HG02885 (cell line): ENCODE measurements around the gene C18orf32.

Source experiments
- ATAC-seq: cut with Tn5 transposase; IDR thresholded peaks from one replicate; pipeline ENCODE4 v1.9.1; 2021; ENCODE audit warnings: mild to moderate bottlenecking; ENCODE audit not compliant: unreplicated experiment, poor library complexity

C18orf32 gene

DNA sequence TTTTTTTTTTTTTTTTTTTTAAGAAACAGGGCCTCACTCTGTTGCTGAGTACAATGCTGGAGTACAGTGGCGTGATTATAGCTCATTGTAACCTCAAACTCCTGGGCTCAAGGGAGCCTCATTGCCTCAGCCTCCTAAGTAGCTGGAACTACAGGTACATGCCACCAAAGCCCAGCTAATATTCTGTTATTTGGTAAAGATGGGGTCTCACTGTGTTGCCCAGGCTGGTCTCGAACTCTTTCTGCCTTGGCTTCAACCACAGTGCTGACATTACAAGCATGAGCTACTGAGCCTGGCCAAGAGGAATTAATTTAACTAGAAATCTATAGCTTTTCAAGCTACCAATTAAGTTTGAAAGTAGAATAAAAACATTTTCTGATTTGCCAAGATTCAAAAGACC, 54.4 kb downstream of the C18orf32 start:
- no peak for ATAC-seq

DNA sequence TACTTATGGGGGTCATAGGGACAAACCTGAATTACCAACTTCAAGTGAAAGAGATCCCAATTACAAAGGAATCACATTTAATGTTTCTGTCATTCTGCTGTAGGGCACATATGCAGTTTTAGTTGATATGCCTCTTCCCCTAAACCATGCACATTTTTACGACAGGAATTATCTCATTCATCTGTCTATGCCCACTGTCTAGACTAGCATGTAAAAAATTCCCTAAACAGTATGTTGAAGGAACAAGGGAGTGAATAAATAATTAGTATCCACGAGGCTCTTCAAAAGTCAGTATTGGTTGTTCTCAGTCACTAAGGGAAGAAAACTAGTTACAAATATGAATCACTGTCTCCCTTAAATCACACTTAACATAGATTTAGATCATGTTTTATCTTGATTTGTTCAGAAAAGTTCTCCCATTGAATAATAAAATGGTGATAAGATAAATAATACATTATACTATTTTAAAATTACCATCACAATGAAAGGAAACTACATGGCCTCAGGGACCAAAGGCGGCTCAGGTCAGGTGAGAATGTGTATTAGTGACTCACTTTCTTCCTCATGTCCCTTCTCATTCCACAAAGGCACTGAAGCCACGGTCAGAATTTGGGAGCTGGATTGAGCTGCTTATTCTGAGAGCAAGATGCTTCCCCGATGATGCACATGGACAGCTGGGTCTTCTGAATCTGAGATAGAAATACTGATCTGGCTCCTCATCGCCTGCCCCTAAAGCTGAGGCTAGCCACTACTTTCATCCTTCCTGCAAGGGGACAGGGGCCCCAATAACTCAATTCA, 55.7 kb downstream of the C18orf32 start:
- ATAC-seq, result no peak
